Measurements from ENCODE around the gene SOWAHA.

Gene SOWAHA

GRCh38 chr5:132856011-132856410, 42.9 kb downstream of the SOWAHA start:
- DNase-seq = no peak

GRCh38 chr5:132859889-132860437, 46.9 kb downstream of the SOWAHA start:
- no peak for DNase-seq

GRCh38 chr5:132860742-132861141, 47.6 kb downstream of the SOWAHA start:
- DNase-seq = no peak

GRCh38 chr5:132865668-132866341, 52.7 kb downstream of the SOWAHA start:
- no peak for DNase-seq

Data from SHP77 (cell line).